A673 (cell line): Measurements from ENCODE around the gene UBE3B. TPM values are rescaled to one million over a fixed set of nuclear protein-coding genes. Genes with fewer than 3 reads are reported as not detected.

Experiments
- BruUV-seq: library from RNA; stranded (reverse); fragments of 400-500 nt; replicated peaks from 2 replicates; lab custom pipeline; 2021; lab: Mats Ljungman, UMichigan
- CTCF ChIA-PET: fragments of 300-600 bp; sonication (Branson Sonifier 250); formaldehyde crosslinking; loops from one replicate; lab custom pipeline; 2022; ENCODE audit warnings: antibody characterized with exemption; lab: Charles Lee
- POLR2A ChIA-PET: fragments of 300-600 bp; sonication (Branson Sonifier 250); formaldehyde crosslinking; loops from one replicate; lab custom pipeline; 2022; ENCODE audit warnings: antibody characterized with exemption; ENCODE audit not compliant: low non-redundant PET; lab: Charles Lee
- DNase-seq: peaks from one replicate; pipeline ENCODE4 v3.0.0-alpha.2; 2015; ENCODE audit warnings: low spot score
- H3K27ac ChIP-seq: fragments of 200-600 bp; sonication (generic); 2 replicates; pipeline ENCODE4 v1.5.1; 2016; ENCODE audit warnings: mixed run types, low read depth, mild to moderate bottlenecking, mixed read lengths, antibody characterized with exemption, low read length; ENCODE audit not compliant: poor library complexity, severe bottlenecking
- H3K27me3 ChIP-seq: fragments of 200-600 bp; sonication (generic); replicated peaks from 2 replicates; pipeline ENCODE4 v1.6.1; 2017; ENCODE audit warnings: mixed run types, low read depth, mild to moderate bottlenecking, mixed read lengths, antibody characterized with exemption, low read length; ENCODE audit not compliant: insufficient read depth, poor library complexity
- H3K36me3 ChIP-seq: fragments of 200-600 bp; sonication (generic); 2 replicates; pipeline ENCODE4 v1.6.1; 2016; ENCODE audit warnings: mixed run types, mild to moderate bottlenecking, mixed read lengths, antibody characterized with exemption, low read length; ENCODE audit not compliant: insufficient read depth, poor library complexity, severe bottlenecking
- H3K4me1 ChIP-seq: fragments of 200-600 bp; sonication (generic); 2 replicates; pipeline ENCODE4 v1.6.1; 2017; ENCODE audit warnings: mixed run types, mild to moderate bottlenecking, mixed read lengths, antibody characterized with exemption, low read length; ENCODE audit not compliant: insufficient read depth, poor library complexity, severe bottlenecking
- H3K4me3 ChIP-seq: fragments of 200-600 bp; sonication (generic); 2 replicates; pipeline ENCODE4 v1.5.1; 2016; ENCODE audit warnings: low read depth, mixed run types, mild to moderate bottlenecking, mixed read lengths, low read length; ENCODE audit not compliant: poor library complexity, severe bottlenecking
- H3K9me3 ChIP-seq: fragments of 200-600 bp; sonication (generic); 2 replicates; pipeline ENCODE4 v1.6.1; 2016; ENCODE audit warnings: mixed run types, low read depth, mild to moderate bottlenecking, mixed read lengths, antibody characterized with exemption, low read length; ENCODE audit not compliant: poor library complexity, severe bottlenecking
- CTCF ChIP-seq: fragments of 300-800, 200-600 bp; sonication (generic); conservative IDR thresholded peaks from 2 replicates; pipeline ENCODE4 v1.5.1; 2017; ENCODE audit warnings: low read depth, mild to moderate bottlenecking, antibody characterized with exemption, low read length, moderate library complexity, mixed read lengths
- EZH2 ChIP-seq: fragments of 200-600 bp; sonication (generic); IDR thresholded peaks from 2 replicates; pipeline ENCODE4 v1.6.1; 2017; ENCODE audit warnings: borderline replicate concordance, low read depth, mild to moderate bottlenecking, mixed read lengths, antibody characterized with exemption, low read length; ENCODE audit not compliant: poor library complexity, severe bottlenecking
- intact Hi-C: fragments of 100-400 bp; cut with micrococcal nuclease; formaldehyde crosslinking; loops from one replicate; pipeline ENCODE4 v1.10.0; 2022; ENCODE audit not compliant: unreplicated experiment
- total RNA-seq: library from RNA; stranded (reverse); gene quantifications from 2 replicates; pipeline ENCODE4 v1.2.3, GENCODE V29; 2021

UBE3B gene
- total RNA-seq, 1 experiment from 2014 or later: 29.2 TPM

- BruUV-seq: no TSS peak
- no peak for TF ChIP-seq EZH2
- no peak for TF ChIP-seq CTCF
- CTCF ChIA-PET: no interaction called here
- H3K27me3 ChIP-seq: no peaks in the 10 kb centered on the region
- H3K36me3 ChIP-seq: peaks cover 6% of the 10 kb centered on the region
- H3K9me3 ChIP-seq: no peaks in the 10 kb centered on the region
- H3K4me3 ChIP-seq: no peak overlapping the region
- intact Hi-C loops: no loop called here
- no peak overlapping the region for H3K27ac ChIP-seq
- DNase-seq: no peak
- POLR2A ChIA-PET: no interaction called here
- peaks cover 51% of the 10 kb centered on the region for H3K4me1 ChIP-seq
Measured at GRCh38 chr12:109466305-109466704, 11.1 kb upstream of the UBE3B start.

- DNase-seq: no peak
- H3K27ac ChIP-seq: no peak overlapping the region
- no peaks in the 10 kb centered on the region for H3K27me3 ChIP-seq
- intact Hi-C loops: no loop called here
- peaks cover 45% of the 10 kb centered on the region for H3K4me1 ChIP-seq
- no peak for TF ChIP-seq CTCF
- TF ChIP-seq EZH2: no peak
- no TSS peak for BruUV-seq
- no peak overlapping the region for H3K4me3 ChIP-seq
- POLR2A ChIA-PET: no interaction called here
- no peaks in the 10 kb centered on the region for H3K9me3 ChIP-seq
- CTCF ChIA-PET: no interaction called here
- peaks cover 6% of the 10 kb centered on the region for H3K36me3 ChIP-seq
Measured at GRCh38 chr12:109466821-109467220, 10.6 kb upstream of the UBE3B start.

- no TSS peak for BruUV-seq
- H3K9me3 ChIP-seq: no peaks in the 10 kb centered on the region
- no peak for TF ChIP-seq EZH2
- TF ChIP-seq CTCF: no peak
- H3K4me3 ChIP-seq: no peak overlapping the region
- peak; percentile 89 for DNase-seq
- H3K27ac ChIP-seq: peak overlapping the region; percentile 21
- peaks cover 33% of the 10 kb centered on the region for H3K4me1 ChIP-seq
- ChIA-PET POLR2A (no interaction called here), CTCF (interaction anchor here (1.1 kb wide), 1 partner anchor 307 kb away, joined by 3 read pairs; no protein-coding TSS in a partner anchor)
- H3K36me3 ChIP-seq: peaks cover 6% of the 10 kb centered on the region
- H3K27me3 ChIP-seq: no peaks in the 10 kb centered on the region
- intact Hi-C loops: no loop called here
Measured at GRCh38 chr12:109467978-109468676, 9.3 kb upstream of the UBE3B start.
